Stimulated activated CD8-positive, alpha-beta memory T cell treated with anti-CD3 and anti-CD28 coated beads, Interleukin-7, amount 100 ng/mL, for 1 hour (primary cell): ENCODE data around the gene LIPK.
"Not testable (repeated sequence)": the region's sequence is repeated elsewhere in the genome, so short reads cannot be mapped to it uniquely, and the experiment has no call there.

Experiments
- DNase-seq, 2 donors: peaks; one replicate each; pipeline ENCODE4 v3.0.0-alpha.2; 2020; ENCODE audit warnings: low read depth in 2 of 2

LIPK gene

GRCh38 chr10:88715517-88715916 is 9.5 kb downstream of the LIPK start:
- DNase-seq = no peak

- DNase-seq = no peak
Observed at GRCh38 chr10:88721392-88721791, 15.3 kb downstream of the LIPK start.

GRCh38 chr10:88725798-88726197 is 19.7 kb downstream of the LIPK start:
- no peak for DNase-seq

GRCh38 chr10:88728107-88728763 is 22.2 kb downstream of the LIPK start:
- no peak for DNase-seq

GRCh38 chr10:88730864-88731263 is 24.8 kb downstream of the LIPK start:
- no peak for DNase-seq

GRCh38 chr10:88731296-88731695 is 25.2 kb downstream of the LIPK start:
- no peak for DNase-seq

- DNase-seq = no peak
Observed at GRCh38 chr10:88733215-88733614, 27.2 kb downstream of the LIPK start.

- no peak for DNase-seq
Observed at GRCh38 chr10:88735661-88736060, 29.6 kb downstream of the LIPK start.

GRCh38 chr10:88741921-88742320 is 35.9 kb downstream of the LIPK start:
- DNase-seq = not testable (repeated sequence)

GRCh38 chr10:88742448-88742847 is 36.4 kb downstream of the LIPK start:
- DNase-seq = no peak

GRCh38 chr10:88744002-88744401 is 38.0 kb downstream of the LIPK start:
- DNase-seq = no peak

GRCh38 chr10:88745633-88746032 is 39.6 kb downstream of the LIPK start:
- no peak for DNase-seq

GRCh38 chr10:88754287-88754686 is 48.2 kb downstream of the LIPK start:
- no peak for DNase-seq

- no peak for DNase-seq
Observed at GRCh38 chr10:88755753-88756152, 49.7 kb downstream of the LIPK start.

- no peak for DNase-seq
Observed at GRCh38 chr10:88756660-88757059, 50.6 kb downstream of the LIPK start.

- DNase-seq = no peak
Observed at GRCh38 chr10:88759366-88760101, 53.5 kb downstream of the LIPK start, which contains the start of gene LIPN. LIPN (plus strand) TSS chr10:88760020; CDS start chr10:88761406, 1,386 bp downstream.

GRCh38 chr10:88762906-88763305 is 56.9 kb downstream of the LIPK start:
- no peak for DNase-seq

GRCh38 chr10:88763441-88763840 is 57.4 kb downstream of the LIPK start:
- DNase-seq = no peak

- DNase-seq = no peak
Observed at GRCh38 chr10:88764110-88764509, 58.1 kb downstream of the LIPK start.

GRCh38 chr10:88765816-88766215 is 59.8 kb downstream of the LIPK start:
- no peak for DNase-seq

GRCh38 chr10:88769384-88769783 is 63.3 kb downstream of the LIPK start:
- DNase-seq = no peak

GRCh38 chr10:88781206-88781605 is 75.2 kb downstream of the LIPK start:
- DNase-seq = no peak

GRCh38 chr10:88782222-88782621 is 76.2 kb downstream of the LIPK start:
- DNase-seq = no peak
